ENCODE measurements around the gene CTNNBIP1.
"Not testable (repeated sequence)": the region's sequence is repeated elsewhere in the genome, so short reads cannot be mapped to it uniquely, and the experiment has no call there.

Gene CTNNBIP1

DNA sequence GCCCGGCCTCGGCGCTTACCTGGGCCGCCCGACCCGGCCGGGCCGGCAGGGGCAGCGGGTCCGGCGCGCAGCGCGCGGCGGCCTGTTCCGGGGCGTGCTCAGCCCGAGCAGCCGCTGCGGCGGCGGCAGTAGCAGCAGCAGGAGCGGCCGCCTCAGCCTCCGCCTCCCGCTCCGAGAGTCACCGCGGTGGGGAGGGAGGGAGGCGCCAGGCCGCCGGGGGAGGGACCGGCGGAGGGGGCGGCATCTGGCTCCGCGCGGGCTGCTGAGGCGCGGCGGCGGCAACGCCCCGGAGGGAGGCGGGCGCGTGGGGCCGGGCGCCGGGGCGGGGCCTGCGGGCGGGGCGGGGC, at the start of gene CTNNBIP1:
Gene CTNNBIP1, minus strand, starts transcription at position 194 of the 347 bp plus-strand sequence. CDS start 38,205 bp downstream, outside the sequence.
- DNase-seq, result no peak

DNA sequence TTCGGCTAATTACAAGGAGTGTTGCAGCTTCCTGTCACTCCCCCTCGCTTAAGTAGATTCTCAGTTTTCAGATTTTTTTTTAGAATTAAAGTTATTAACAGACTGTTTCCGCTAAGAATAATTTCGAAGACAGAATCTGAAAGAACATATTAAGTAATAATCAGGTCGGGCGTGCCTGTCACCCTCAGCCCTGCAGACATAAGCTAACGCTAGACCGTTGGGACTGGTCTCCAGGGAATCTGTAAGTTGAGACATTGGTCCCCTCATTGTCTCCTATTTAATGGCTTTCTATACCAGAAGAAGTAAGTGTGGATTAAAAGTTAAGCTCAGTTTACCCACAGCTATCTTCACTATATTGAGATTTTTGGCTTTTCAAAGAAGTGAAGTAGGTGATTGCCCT, 47.7 kb upstream of the CTNNBIP1 start:
- no peak for DNase-seq

GRCh38 chr1:9946315-9946714, 36.2 kb upstream of the CTNNBIP1 start:
- no peak for DNase-seq

DNA sequence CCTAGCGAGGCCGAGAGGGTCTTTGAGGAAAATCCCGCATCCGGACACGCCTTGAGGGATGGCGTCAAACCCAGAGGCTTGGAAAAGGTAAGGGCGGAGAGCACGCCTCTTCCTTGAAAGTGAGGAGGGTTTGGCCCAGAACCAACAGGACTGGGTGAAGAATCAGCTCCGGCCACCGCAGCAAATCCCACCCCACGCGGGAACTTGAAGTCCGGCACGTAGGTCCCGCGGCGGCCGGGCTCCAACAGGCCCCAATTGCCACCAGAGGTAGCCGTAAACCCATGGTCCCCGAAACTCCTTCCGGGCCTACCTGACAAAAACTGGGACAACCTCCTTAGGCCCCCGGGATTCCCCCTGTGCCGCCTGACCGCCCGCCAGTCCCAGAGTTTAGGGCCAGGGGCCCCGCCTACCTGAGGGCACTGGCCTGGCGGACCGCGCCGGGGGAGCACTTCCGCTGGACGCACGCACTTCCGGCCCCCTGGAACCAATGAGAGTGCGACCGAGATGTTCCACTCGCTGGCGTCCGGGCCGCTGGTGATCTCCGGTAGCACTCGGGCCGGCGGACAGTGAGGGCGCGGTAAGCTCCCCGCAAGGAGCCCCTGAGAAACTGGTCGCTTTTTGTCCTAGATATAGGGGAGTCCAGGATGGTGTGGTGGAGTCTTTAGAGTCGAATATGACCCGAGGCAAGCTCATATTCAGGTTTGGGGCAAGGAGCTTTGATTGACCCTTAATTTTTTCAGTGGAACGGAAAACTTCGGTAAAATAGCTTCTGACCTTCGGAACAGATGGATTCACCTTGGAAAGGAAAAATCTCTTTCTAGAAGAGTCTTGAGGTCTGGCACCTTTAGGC, 33.1 kb upstream of the CTNNBIP1 start, which contains the start of the genes LZIC and NMNAT1:
Gene LZIC, minus strand, starts transcription at position 453 of the 850 bp plus-strand sequence. CDS start 6,772 bp downstream, outside the sequence.
Gene NMNAT1, plus strand, starts transcription at position 537 of the 850 bp plus-strand sequence. CDS start 28,599 bp downstream, outside the sequence.
- DNase-seq, result peak; percentile 87

DNA sequence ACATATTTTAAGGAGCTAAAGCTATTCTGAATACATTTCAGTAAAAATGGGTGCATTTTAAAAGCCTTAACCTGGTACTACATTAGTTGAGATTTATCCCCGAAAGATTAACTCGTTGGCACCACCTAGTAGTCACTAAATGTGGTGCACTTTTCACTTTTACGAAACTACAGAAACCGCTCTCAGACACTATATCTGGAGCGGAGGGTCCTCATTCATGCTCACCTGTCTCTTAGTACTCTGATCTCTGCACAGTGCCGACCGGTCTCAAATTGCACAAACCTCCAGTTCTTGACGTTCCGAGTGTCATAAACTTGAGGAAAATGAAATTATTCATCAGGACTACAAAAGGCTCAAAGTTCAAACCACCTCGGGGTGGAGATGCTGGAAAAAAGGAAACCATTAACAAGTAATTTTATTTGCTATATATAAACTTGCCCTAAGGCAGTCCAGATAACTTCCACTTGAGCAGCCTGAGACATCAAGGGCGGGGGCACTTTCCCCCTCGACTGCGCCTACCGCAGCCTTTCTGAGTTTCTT, 32.4 kb upstream of the CTNNBIP1 start:
- DNase-seq, result peak; percentile 26

GRCh38 chr1:9929431-9930385, 19.6 kb upstream of the CTNNBIP1 start:
- no peak for DNase-seq

GRCh38 chr1:9927259-9927658, 17.2 kb upstream of the CTNNBIP1 start:
- no peak for DNase-seq

DNA sequence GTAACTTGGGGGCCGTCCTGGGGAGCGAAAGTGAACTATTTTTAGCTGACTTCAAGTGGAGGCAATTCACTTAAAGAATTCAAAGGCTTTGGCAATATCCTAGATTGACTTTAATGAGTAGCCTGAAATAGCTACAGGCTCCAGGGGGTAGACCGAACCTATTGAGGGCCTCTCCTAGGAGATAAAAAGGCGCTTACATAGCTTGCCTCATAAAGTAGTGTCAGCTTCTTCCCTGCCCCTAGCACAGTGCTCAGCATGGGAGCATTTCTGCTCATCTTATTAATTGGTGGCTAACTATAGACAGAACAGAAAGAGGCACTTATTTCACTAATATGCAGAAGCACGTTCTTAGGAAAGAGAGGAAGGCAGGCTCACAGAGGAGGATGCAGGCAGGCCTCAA, 12.3 kb upstream of the CTNNBIP1 start:
- no peak for DNase-seq

DNA sequence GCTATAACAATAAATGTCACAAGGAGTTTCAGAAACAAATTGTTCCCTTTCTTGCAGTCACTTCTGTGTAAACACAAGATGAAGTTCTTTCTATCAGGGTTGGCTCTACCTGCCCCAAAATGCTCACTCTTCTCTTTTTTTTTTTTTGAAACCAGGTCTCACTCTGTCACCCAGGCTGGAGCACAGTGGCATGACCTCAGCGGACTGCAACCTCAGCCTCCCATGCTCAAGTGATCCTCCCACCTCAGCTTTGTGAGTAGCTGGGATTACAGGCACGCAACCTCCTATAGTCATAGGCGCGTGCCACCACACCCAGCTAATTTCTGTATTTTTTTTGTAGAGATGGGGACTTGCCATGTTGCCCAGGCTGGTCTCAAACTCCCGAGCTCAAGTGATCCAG, 10.5 kb upstream of the CTNNBIP1 start:
- DNase-seq, result no peak

- DNase-seq, result no peak
These were observed 7.8 kb upstream of the CTNNBIP1 start for GRCh38 chr1:9917901-9918300.

GRCh38 chr1:9917495-9917894, 7.4 kb upstream of the CTNNBIP1 start:
- DNase-seq, result not testable (repeated sequence)

DNA sequence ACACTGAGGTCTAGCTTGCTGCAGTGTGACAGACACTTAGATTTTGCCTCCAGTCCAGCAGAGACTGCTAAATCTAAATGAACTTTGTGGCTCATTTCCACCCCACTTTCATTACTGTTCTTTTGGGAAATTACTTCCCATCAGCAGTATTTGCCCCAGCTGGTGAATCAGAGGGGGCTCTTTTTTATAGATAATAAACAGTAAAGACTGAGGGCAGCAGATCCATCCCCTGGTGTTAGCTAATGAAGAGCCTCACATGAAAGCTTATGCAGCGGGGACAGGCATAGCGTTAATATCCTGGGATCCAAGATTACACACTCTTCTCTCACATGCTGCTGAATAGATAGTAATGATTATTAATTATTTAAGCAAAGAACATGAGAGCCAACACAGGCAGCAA, 6.4 kb upstream of the CTNNBIP1 start:
- DNase-seq, result no peak

- no peak for DNase-seq
These were observed 4.5 kb upstream of the CTNNBIP1 start for GRCh38 chr1:9914610-9914937.

DNA sequence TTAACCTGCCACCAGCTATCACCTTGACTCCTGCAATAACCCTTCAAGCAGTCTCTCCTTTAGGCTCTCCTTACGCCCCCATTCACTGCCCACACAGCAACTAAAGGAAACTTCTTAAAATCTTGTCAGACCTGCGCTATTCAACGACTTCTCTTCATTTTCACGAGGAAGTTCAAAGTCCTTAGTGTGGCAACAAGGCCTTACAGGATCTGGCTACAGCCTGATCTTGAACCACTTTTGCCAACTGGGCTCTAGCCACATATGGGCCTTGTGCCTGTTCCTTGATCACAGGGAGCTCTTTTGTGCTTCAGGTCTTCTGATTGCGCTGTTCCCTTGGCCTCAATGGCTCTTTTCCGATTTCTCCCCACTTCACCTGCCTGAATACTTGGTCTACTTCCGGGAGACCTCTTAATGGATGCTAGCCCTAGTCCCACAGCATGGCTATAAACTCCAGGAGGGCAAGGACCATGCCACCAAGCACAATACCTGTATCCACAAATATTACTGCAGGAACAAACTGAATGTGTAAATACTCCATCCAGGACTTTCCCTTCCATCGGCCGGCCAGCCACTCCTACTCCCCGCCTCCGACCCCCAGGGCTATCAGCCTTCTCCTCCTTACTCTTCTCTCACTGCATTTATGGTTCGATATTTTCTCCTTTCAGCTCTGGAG, 2.3 kb upstream of the CTNNBIP1 start:
- DNase-seq, result peak; percentile 8

- peak; percentile 97 for DNase-seq
These were observed 532 bp upstream of the CTNNBIP1 start for GRCh38 chr1:9910423-9911178.

DNA sequence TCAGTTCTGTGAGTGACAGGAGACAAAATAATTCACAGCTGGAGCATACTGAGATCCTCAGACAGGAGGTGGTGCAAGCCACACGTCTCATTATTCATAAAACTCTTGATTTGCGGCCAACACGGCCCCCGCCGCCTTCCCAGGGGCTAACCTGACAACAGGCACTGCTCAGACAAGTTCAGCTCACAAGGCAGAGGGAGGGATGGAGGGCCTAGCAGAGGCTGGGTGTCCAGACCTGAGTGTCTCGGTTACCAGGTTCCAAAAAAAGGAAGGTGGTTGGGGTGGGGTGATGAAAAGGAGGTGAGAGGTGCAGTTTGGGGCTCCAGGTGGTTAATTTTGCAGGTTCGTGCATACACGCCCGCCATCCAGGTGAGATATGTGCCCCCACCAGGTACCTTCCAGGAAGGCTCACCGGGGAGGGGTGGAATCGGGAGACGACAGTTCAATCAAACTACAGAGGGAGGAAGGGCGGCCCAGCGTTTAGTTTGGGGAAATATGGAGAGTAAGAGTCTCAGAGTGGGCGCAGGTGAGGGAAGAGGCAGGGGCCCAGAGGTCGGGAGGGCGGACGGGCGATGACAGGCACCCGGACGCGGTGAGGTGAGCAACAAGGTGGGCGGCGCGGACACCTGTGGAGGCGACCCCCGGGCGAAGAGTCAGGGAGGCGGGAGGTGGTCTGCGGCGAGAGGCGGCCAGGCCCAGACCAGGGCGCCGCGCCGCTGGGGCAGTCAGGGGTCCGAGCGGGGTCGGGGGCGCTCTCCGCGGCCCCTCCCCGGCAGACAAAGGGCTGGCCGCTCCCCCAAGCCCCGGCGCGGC, 629 bp downstream of the CTNNBIP1 start:
- no peak for DNase-seq

GRCh38 chr1:9908871-9909233, 1.2 kb downstream of the CTNNBIP1 start:
- no peak for DNase-seq

DNA sequence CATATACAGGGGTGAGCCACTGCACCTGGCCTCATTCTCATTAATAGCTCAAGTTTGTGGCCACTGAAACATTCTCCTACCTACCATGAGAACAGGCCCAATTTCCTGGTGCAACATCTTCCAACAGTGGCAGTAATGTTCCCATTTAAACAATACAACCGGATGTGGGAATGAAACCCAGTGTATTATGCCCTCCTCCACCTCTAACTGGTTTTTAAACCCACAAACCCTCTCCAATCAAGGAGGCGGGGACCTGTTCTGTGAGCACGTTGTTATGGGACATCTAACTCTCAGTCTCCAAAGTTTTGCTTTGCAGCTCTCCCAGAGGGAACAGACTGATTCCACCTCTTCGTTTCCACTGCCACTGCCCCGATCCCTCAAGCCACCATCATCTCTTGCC, 2.6 kb downstream of the CTNNBIP1 start:
- DNase-seq, result no peak

- DNase-seq, result no peak
These were observed 3.6 kb downstream of the CTNNBIP1 start for GRCh38 chr1:9906466-9906865.

- DNase-seq, result peak; percentile 21
These were observed 5.1 kb downstream of the CTNNBIP1 start for GRCh38 chr1:9905010-9905409.

DNA sequence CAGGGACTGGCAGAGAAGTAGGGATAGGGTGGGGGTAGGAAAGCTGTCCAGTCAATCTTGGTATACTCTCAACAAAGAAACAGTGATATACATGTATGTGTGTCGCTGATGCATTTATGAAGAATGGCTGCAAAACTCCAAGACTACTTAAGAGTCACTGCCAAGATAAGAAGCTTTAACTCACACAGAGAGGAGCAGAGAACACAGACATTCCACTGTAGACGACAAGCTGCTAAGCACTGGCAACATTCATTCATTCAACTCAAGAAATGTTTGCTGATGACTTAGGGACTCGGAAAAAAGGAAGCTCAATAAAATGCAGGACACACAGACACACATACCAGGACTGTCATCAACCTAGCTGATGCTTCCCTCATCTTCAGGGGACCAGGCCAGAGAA, 5.5 kb downstream of the CTNNBIP1 start:
- no peak for DNase-seq
